ENCODE results near the gene RADIL. TPM values are rescaled to one million over a fixed set of nuclear protein-coding genes. Genes with fewer than 3 reads are reported as not detected.

RADIL gene
- total RNA-seq, 1 donor from 2014 or later, result 2.1 TPM

GRCh38 chr7:4815121-4815520, 68.4 kb downstream of the RADIL start:
- Mint-ChIP-seq H3K4me1 (ENCODE audit: unreplicated experiment) (no peaks in the 10 kb centered on the region), H3K4me3 (ENCODE audit: unreplicated experiment) (no peak overlapping the region), H3K27me3 (ENCODE audit: unreplicated experiment) (no peaks in the 10 kb centered on the region), H3K36me3 (ENCODE audit: unreplicated experiment) (no peaks in the 10 kb centered on the region), H3K9me3 (ENCODE audit: unreplicated experiment) (peaks cover 13% of the 10 kb centered on the region), H3K27ac (ENCODE audit: unreplicated experiment) (no peak overlapping the region)
- DNase-seq (ENCODE audit: extremely low spot score, unreplicated experiment), result no peak
- no peak for TF ChIP-seq CTCF (IDR thresholded peaks at IDR 0.05)

DNA sequence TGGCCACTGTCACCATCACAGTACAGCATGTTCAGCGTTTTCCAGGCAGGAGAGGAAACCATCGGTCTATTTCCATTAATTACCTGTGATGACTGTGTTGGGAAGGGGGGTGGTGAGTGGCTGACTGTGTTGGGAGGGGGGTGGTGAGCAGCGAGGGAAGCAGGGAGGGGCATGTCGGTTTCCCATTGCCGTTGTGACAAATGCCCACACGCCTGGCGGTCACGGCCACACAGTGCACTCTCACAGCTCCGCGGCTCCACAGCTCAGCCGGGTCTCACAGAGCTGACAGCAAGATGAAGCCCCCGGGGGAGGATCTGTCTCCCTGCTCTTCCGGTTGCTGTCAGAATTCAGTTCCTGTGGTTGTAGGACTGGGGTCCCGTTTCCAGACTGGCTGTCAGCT, 69.1 kb downstream of the RADIL start:
- Mint-ChIP-seq H3K9me3 (ENCODE audit: unreplicated experiment) (peaks cover 13% of the 10 kb centered on the region), H3K36me3 (ENCODE audit: unreplicated experiment) (no peaks in the 10 kb centered on the region), H3K27me3 (ENCODE audit: unreplicated experiment) (no peaks in the 10 kb centered on the region), H3K4me1 (ENCODE audit: unreplicated experiment) (no peaks in the 10 kb centered on the region), H3K27ac (ENCODE audit: unreplicated experiment) (no peak overlapping the region), H3K4me3 (ENCODE audit: unreplicated experiment) (no peak overlapping the region)
- DNase-seq (ENCODE audit: extremely low spot score, unreplicated experiment), result no peak
- no peak for TF ChIP-seq CTCF (IDR thresholded peaks at IDR 0.05)

- no peaks in the 10 kb centered on the region for H3K4me1 Mint-ChIP-seq (ENCODE audit: unreplicated experiment)
- H3K4me3 Mint-ChIP-seq (ENCODE audit: unreplicated experiment), result no peak overlapping the region
- H3K9me3 Mint-ChIP-seq (ENCODE audit: unreplicated experiment), result peaks cover 13% of the 10 kb centered on the region
- H3K36me3 Mint-ChIP-seq (ENCODE audit: unreplicated experiment), result no peaks in the 10 kb centered on the region
- no peak for DNase-seq (ENCODE audit: extremely low spot score, unreplicated experiment)
- H3K27me3 Mint-ChIP-seq (ENCODE audit: unreplicated experiment), result peaks cover 6% of the 10 kb centered on the region
- TF ChIP-seq CTCF (IDR thresholded peaks at IDR 0.05), result no peak
- H3K27ac Mint-ChIP-seq (ENCODE audit: unreplicated experiment), result no peak overlapping the region
Measured at GRCh38 chr7:4809666-4810065, 73.8 kb downstream of the RADIL start.

GRCh38 chr7:4809091-4809591, 74.4 kb downstream of the RADIL start:
- no peak overlapping the region for H3K4me3 Mint-ChIP-seq (ENCODE audit: unreplicated experiment)
- peak; percentile 82 for DNase-seq (ENCODE audit: extremely low spot score, unreplicated experiment)
- H3K9me3 Mint-ChIP-seq (ENCODE audit: unreplicated experiment), result peaks cover 13% of the 10 kb centered on the region
- no peak for TF ChIP-seq CTCF (IDR thresholded peaks at IDR 0.05)
- H3K4me1 Mint-ChIP-seq (ENCODE audit: unreplicated experiment), result no peaks in the 10 kb centered on the region
- no peaks in the 10 kb centered on the region for H3K36me3 Mint-ChIP-seq (ENCODE audit: unreplicated experiment)
- H3K27me3 Mint-ChIP-seq (ENCODE audit: unreplicated experiment), result peaks cover 6% of the 10 kb centered on the region
- no peak overlapping the region for H3K27ac Mint-ChIP-seq (ENCODE audit: unreplicated experiment)

DNA sequence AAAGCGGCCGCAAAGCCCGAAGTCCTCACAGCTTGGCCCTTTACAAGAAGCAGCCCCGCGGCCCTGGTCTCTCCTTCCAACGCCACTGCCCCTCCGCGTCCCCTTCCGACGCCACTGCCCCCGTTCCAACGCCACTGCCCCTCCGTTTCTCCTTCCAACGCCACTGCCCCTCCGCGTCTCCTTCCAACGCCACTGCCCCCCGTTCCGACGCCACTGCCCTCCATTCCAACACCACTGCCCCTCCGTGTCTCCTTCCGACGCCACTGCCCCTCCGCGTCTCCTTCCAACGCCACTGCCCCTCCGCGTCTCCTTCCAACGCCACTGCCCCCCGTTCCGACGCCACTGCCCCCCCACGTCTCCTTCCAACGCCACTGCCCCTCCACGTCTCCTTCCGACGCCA, 75.0 kb downstream of the RADIL start:
- Mint-ChIP-seq H3K27me3 (ENCODE audit: unreplicated experiment) (peaks cover 6% of the 10 kb centered on the region), H3K36me3 (ENCODE audit: unreplicated experiment) (no peaks in the 10 kb centered on the region), H3K4me3 (ENCODE audit: unreplicated experiment) (no peak overlapping the region), H3K27ac (ENCODE audit: unreplicated experiment) (no peak overlapping the region), H3K4me1 (ENCODE audit: unreplicated experiment) (no peaks in the 10 kb centered on the region), H3K9me3 (ENCODE audit: unreplicated experiment) (peaks cover 11% of the 10 kb centered on the region)
- DNase-seq (ENCODE audit: extremely low spot score, unreplicated experiment), result no peak
- TF ChIP-seq CTCF (IDR thresholded peaks at IDR 0.05), result no peak

Data from osteocyte (in vitro differentiated cells).